ENCODE data around the gene OVCH2.
"Not testable (repeated sequence)": the region's sequence is repeated elsewhere in the genome, so short reads cannot be mapped to it uniquely, and the experiment has no call there.

OVCH2 gene

DNA sequence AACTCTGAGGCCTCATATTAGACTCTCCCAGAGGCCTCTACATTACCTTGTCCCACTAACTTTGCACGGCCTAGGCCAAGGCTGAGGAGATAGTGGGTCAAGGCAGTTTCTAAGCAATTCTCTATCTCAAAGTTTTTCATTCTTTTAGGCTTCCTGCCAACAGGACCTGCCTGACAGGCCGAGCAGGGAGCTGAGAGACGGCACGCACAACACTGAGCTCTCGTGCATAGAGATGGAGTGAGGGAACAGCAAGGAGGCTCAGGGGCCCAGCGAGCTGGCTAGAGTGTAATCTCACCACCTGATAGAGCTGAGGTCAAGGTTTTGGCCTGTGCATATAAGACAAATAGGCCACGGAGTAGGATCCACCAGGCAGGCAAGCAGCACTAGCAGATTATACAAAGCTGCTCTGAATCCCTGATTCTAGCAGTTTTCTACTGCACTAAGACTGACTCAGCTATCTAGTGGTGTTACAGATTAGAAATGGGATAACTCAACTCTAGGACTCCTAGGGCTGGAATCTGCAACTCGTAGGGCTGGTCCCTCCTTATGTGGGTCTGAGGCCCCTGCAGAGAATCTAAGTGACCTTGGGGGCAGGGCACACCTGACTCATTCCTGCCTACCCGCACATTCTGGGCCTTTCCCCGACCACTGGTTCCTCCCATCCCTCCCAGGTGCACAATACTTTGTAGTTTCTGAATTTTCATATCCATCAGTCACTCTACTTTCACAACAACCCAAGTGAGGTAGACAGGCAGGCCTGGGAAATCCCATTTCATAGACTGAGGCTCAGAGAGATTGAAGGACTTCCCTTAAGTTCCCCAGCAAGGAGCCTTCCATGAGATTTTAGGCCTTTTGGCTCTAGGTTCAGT, 34.7 kb downstream of the OVCH2 start:
- DNase-seq = peak; percentile 7

DNA sequence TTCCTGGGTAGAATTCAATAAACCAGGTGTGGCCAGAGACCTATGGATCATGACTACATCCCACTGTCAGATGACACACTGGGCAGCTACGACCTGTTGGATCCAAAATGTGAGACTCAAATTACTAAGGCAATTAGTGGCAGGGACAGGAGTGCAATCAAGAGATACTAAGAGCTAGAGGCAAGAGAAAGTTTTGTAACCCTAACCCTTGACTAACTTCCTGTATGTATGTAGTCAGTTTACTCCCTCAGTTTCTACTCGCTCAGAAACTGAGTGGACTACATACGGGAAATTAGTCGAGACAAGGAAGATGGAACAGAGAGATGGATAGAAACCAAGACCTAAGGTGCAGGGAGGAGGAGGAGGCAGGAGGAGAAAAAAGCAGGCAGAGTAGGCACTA, 35.6 kb downstream of the OVCH2 start:
- DNase-seq = no peak

GRCh38 chr11:7668911-7669310, 37.4 kb downstream of the OVCH2 start:
- DNase-seq = peak; percentile 72

GRCh38 chr11:7668464-7668863, 37.8 kb downstream of the OVCH2 start:
- peak; percentile 43 for DNase-seq

- DNase-seq = peak; percentile 12
Observed at GRCh38 chr11:7667460-7667859, 38.8 kb downstream of the OVCH2 start.

DNA sequence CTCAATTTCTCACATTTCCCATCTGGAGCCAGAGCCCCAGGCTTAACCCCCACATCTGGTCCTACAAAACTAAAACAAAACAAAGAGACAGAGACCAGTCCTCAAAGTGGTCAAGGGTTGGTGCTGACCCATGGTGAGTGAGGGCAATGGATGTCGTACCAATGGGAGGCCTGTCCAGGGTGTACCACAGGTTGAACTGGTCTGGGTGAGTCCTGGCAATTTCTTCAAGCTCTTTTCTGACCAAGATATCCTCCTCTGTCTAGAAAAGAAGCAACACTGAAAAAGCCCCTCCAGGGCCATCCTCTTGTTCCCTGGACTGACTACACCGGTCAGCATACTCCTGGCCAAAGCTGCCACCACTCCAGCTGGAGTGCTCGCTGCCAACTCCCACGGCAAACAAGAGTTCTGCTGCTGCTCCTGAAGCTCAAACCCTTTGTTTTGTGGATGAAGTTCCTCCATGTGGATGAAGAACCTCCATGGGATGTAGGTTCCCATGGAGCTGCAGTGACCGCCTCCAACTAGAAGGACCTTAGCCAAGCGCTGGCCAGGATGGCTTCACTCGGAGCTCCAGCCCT, 39.9 kb downstream of the OVCH2 start:
- no peak for DNase-seq

GRCh38 chr11:7665473-7666291, 40.6 kb downstream of the OVCH2 start:
- DNase-seq = peak; percentile 24

GRCh38 chr11:7664867-7665266, 41.4 kb downstream of the OVCH2 start:
- no peak for DNase-seq

DNA sequence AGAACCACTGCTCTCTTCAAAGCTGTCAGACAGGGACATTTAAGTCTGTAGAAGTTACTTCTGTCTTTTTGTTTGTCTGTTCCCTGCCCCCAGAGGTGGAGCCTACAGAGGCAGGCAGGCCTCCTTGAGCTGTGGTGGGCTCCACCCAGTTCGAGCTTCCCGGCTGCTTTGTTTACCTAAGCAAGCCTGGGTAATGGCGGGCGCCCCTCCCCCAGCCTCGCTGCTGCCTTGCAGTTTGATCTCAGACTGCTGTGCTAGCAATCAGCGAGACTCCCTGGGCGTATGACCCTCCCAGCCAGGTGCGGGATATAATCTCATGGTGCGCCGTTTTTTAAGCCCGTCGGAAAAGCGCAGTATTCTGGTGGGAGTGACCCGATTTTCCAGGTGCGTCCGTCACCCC, 42.7 kb downstream of the OVCH2 start:
- not testable (repeated sequence) for DNase-seq

- peak; percentile 79 for DNase-seq
Observed at GRCh38 chr11:7657306-7658025, 48.8 kb downstream of the OVCH2 start.

DNA sequence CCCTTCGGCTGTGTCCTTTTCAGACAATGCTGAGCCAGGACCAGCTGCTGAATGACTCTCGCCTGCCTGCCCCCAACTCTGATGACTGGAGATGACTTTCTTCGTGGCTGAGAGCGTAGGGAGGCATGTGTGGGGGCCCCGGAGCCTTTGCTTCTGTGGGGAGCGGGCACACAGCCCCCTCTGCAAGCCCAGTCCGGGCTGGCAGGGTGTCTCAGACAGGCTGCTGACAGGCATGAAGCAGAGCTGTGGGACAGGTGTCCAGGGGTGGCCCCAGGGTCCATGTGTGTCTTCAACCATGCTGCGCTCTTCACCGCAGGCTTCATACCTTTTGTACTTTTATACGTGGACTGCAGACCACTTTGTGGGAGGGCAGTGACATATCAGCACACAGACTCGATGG, 49.6 kb downstream of the OVCH2 start:
- no peak for DNase-seq

- DNase-seq = no peak
Observed at GRCh38 chr11:7655253-7656217, 50.7 kb downstream of the OVCH2 start.

GRCh38 chr11:7654195-7654705, 52.0 kb downstream of the OVCH2 start:
- DNase-seq = no peak

- DNase-seq = peak; percentile 79
Observed at GRCh38 chr11:7651700-7652099, 54.6 kb downstream of the OVCH2 start.

GRCh38 chr11:7651140-7651551, 55.1 kb downstream of the OVCH2 start:
- DNase-seq = peak; percentile 33

DNA sequence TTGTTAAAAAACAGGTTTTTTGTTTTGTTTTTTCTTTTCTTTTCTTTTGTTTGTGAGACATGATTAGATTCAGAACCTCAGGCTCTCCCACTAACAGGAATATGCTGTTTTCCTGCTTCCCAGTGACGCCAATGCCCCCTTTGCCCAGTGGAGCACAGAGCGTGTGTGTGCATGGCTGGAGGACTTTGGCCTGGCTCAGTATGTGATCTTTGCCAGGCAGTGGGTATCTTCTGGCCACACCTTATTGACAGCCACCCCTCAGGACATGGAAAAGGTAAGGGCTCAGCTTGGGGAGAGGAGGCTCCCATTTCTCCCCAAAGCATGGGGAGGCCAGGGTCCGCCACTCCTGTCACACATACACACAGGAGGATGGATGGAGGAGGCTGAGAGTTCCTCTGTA, 58.0 kb downstream of the OVCH2 start:
- no peak for DNase-seq

- DNase-seq = no peak
Observed at GRCh38 chr11:7646866-7647265, 59.4 kb downstream of the OVCH2 start.

- no peak for DNase-seq
Observed at GRCh38 chr11:7645206-7645605, 61.1 kb downstream of the OVCH2 start.

GRCh38 chr11:7643314-7643713, 63.0 kb downstream of the OVCH2 start:
- no peak for DNase-seq

DNA sequence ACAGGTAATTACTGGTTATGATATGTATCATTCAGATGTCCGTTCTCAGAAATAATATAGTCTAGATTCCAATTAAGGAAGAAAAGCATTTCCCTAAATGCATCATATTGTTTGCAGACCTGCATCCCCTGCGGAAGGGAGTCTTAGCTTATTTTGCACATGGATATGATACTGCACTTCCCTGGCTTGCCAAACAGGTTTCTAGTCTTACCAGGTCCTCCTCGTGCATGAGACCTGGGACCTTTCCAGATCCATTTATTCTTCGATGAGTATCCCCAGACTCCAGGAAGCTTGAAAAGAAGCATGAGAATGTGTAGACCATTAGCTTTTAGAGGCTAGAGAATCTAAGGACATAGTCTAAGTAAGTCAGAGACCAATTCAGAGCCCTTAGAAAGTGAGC, 63.5 kb downstream of the OVCH2 start:
- DNase-seq = no peak

DNA sequence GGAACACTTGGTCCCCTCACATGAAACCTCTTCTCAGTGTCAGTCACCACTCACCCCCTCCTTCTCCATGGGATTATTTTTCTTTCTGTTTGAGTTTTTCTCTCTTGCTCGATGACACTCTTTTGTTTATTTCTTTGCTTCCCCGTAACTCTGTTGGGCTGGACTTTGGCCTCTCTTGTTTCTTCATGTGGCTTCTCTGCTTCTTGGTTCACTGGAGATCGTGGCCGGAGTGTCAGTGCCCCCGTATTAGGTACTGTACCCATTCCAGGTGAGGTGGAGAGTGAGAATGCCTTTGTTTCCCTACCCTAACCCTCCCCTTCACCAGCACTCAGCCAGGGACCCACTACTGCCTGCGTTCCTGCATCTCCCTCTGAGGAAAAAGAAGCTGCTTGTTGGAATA, 65.5 kb downstream of the OVCH2 start:
- DNase-seq = no peak

GRCh38 chr11:7639643-7640025, 66.6 kb downstream of the OVCH2 start:
- DNase-seq = no peak

Measured in midbrain (tissue), 1 donor.